ENCODE data around the gene SPPL2B.
A peak's percentile ranks its signal among the peaks of the same experiment; 100 is the strongest.

SPPL2B gene

DNA sequence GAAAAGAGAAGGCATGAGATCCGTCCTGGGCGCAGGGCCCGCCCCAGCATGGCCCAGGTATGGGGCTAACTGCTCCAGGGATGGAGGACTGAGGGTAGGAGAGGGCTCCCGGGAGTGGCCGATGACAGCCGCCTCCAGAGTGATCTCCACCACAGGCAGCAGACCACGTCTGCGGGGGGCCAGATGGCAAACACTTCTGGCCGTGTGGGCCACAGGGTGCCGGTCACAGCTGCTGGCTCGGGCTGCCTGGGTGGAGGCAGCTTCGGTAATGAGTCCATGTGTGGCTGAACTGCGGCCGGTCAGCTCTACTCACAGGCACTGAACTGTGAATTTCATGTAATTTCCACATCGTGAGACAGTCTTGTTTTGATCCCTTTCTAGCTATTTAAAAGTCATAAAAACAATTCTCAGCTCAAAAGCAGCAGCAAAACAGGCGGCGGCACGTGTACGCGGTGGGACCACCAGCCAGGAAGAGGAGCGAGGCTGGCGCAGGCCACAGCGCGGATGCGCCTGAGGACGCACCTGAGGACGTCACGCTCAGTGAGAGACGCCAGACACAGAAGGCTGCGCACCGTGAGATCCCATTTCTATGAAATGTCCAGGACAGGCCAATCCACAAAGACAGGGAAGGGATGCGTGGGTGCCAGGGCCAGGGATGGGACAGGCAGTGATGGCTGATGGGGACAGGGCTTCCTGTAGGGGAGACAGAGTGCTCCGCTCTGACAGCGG lies 4.1 kb upstream of the SPPL2B start:
- no peak overlapping the region for H2AFZ ChIP-seq (ENCODE audit: low read length, unreplicated experiment)
- no peaks in the 10 kb centered on the region for H3K36me3 ChIP-seq (ENCODE audit: insufficient read depth, low read length)
- no peaks in the 10 kb centered on the region for H3K27me3 ChIP-seq (ENCODE audit: insufficient read depth, low read length)
- H3K79me2 ChIP-seq (ENCODE audit: control insufficient read depth, insufficient read depth, low read length, unreplicated experiment), result peaks cover 17% of the 10 kb centered on the region
- no peak overlapping the region for H3K4me3 ChIP-seq (ENCODE audit: low read depth, low read length)
- H3K27ac ChIP-seq (ENCODE audit: low read depth, low read length), result no peak overlapping the region
- H3K4me1 ChIP-seq (ENCODE audit: control insufficient read depth, insufficient read depth, low read length, unreplicated experiment), result peaks cover 5% of the 10 kb centered on the region

DNA sequence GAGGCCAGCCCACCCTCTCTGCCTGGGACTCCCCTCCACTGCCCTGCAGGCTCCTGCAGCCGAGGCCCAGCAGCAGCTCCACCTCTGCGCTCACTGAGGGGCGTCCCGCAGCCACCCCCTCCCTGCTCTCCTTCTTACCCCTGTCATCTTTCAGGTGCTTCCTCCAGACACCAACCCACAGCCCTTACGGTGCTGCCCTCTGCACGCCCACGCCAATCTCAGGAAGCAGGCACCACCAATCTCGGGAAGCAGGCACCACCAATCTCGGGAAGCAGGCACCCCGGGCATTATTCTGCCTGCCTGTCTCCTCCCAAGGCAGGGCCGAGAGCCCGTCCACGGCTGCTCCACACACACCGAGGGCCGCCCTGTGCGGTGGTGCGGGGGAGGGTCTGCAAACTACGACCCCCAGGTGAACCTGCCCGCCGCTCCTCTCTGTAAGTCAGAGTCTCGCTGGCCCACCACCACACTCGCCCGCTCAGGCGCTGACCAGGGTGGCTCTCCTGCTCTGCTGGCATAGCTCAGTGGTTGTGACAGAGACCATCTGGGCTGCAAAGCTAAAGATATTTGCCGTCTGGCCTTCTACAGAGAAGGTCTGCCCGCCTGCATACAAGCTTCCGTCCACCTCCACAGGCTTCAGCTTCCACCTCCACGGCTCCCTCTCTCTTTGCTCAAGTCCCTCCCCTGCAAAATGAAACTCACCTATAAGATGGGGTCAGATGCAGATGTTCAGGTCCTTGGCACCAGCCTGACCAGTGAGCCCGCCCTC lies 3.0 kb upstream of the SPPL2B start:
- Histone ChIP-seq H3K4me3 (ENCODE audit: low read depth, low read length) (no peak overlapping the region), H2AFZ (ENCODE audit: low read length, unreplicated experiment) (no peak overlapping the region), H3K79me2 (ENCODE audit: control insufficient read depth, insufficient read depth, low read length, unreplicated experiment) (peaks cover 22% of the 10 kb centered on the region), H3K36me3 (ENCODE audit: insufficient read depth, low read length) (no peaks in the 10 kb centered on the region), H3K4me1 (ENCODE audit: control insufficient read depth, insufficient read depth, low read length, unreplicated experiment) (peaks cover 10% of the 10 kb centered on the region), H3K27ac (ENCODE audit: low read depth, low read length) (no peak overlapping the region), H3K27me3 (ENCODE audit: insufficient read depth, low read length) (no peaks in the 10 kb centered on the region)

DNA sequence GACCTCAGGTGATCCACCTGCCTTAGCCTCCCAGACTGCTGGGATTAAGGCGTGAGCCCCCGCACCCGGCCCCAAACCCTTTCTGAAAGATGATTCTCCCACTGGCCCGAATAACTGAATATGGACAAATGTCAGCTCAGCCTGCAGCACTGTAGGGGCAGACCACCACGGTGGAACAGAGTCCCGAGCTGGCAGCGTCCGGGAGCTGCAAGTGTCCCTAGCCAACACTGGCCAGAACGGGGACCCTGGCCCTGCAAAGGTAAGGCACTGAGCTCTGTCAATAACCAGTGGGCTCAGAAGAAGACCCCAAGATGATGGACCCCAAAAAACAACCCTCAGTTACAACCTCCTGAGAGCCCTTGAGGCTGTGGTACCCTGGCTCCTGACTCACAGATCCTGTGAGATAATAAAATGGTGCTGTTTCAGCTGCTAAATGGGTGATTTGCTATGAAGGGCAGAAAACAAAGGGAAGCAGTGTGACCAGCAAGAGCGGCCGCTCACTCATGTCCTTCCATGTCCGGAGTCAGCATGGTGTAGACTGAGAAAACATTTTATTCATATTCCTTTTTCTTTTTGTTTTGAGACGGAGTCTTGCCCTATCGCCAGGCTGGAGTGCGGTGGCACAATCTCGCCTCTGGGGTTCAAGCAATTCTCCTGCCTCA lies 1.7 kb upstream of the SPPL2B start:
- Histone ChIP-seq H2AFZ (ENCODE audit: low read length, unreplicated experiment) (no peak overlapping the region), H3K27ac (ENCODE audit: low read depth, low read length) (peak overlapping the region; percentile 67; the same call in 1 of the 2 replicates), H3K27me3 (ENCODE audit: insufficient read depth, low read length) (no peaks in the 10 kb centered on the region), H3K4me1 (ENCODE audit: control insufficient read depth, insufficient read depth, low read length, unreplicated experiment) (peaks cover 10% of the 10 kb centered on the region), H3K79me2 (ENCODE audit: control insufficient read depth, insufficient read depth, low read length, unreplicated experiment) (peaks cover 33% of the 10 kb centered on the region), H3K36me3 (ENCODE audit: insufficient read depth, low read length) (no peaks in the 10 kb centered on the region), H3K4me3 (ENCODE audit: low read depth, low read length) (peak overlapping the region; percentile 99)

DNA sequence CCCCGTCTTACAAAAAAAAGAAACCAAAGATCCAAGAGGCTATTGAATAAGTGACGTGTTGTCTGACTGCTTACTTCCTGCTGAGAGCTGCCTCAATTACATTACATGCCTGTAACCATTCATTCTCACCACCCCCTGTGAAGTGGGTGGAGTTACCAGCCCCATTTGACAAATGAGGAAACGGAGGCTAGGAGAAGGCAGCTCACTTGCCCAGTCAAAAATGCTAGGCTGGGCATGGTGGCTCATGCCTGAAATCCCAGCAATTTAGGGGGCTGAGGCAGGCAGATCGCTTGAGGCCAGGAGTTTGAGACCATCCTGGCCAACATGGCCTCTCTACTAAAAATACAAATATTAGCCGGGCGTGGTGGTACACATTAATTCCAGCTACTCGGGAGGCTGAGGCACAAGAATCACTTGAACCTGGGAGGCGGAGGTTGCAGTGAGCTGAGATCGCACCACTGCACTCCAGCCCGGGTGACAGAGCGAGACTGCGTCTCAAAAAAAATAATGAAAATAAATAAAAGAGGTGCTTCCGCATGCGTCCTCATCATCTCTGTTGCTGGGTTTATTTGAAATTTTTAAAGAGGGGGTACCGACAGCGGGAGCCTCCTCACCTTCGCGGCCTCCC lies 597 bp upstream of the SPPL2B start:
- Histone ChIP-seq H3K79me2 (ENCODE audit: control insufficient read depth, insufficient read depth, low read length, unreplicated experiment) (peaks cover 43% of the 10 kb centered on the region), H2AFZ (ENCODE audit: low read length, unreplicated experiment) (peak overlapping the region; percentile 68), H3K36me3 (ENCODE audit: insufficient read depth, low read length) (no peaks in the 10 kb centered on the region), H3K4me3 (ENCODE audit: low read depth, low read length) (peak overlapping the region; percentile 99), H3K27ac (ENCODE audit: low read depth, low read length) (peak overlapping the region; percentile 67), H3K4me1 (ENCODE audit: control insufficient read depth, insufficient read depth, low read length, unreplicated experiment) (peaks cover 10% of the 10 kb centered on the region), H3K27me3 (ENCODE audit: insufficient read depth, low read length) (no peaks in the 10 kb centered on the region)

- Histone ChIP-seq H2AFZ (ENCODE audit: low read length, unreplicated experiment) (no peak overlapping the region), H3K27ac (ENCODE audit: low read depth, low read length) (0 out of 2 replicates have a peak overlapping the region, but pooled peaks have one; percentile 67), H3K4me3 (ENCODE audit: low read depth, low read length) (peak overlapping the region; percentile 99), H3K79me2 (ENCODE audit: control insufficient read depth, insufficient read depth, low read length, unreplicated experiment) (peaks cover 43% of the 10 kb centered on the region), H3K36me3 (ENCODE audit: insufficient read depth, low read length) (no peaks in the 10 kb centered on the region), H3K4me1 (ENCODE audit: control insufficient read depth, insufficient read depth, low read length, unreplicated experiment) (peaks cover 10% of the 10 kb centered on the region), H3K27me3 (ENCODE audit: insufficient read depth, low read length) (no peaks in the 10 kb centered on the region)
These were observed 630 bp downstream of the SPPL2B start for GRCh38 chr19:2329149-2329478.

DNA sequence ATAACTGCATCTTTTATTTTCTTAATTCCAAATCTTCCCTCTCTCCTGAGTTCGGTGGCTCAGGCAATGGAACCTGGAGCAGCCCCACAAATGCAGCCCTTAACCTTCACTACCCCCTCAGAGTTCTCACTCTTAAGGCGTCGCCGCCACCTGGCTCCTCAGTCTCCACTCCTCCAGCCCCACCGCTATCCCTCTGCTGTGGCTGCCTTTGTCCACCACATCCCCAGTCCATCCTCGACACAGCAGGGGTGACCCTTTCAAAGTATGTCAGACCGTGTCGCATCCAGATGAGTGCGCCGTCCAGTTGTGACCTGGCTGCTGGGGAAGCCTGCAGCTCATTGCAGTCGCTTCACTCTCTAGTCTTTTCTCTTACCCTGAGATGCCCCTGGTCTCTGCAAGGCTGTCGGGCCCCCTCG lies 1.0 kb downstream of the SPPL2B start:
- Histone ChIP-seq H3K4me3 (ENCODE audit: low read depth, low read length) (peak overlapping the region; percentile 99), H3K4me1 (ENCODE audit: control insufficient read depth, insufficient read depth, low read length, unreplicated experiment) (peaks cover 10% of the 10 kb centered on the region), H2AFZ (ENCODE audit: low read length, unreplicated experiment) (no peak overlapping the region), H3K27me3 (ENCODE audit: insufficient read depth, low read length) (no peaks in the 10 kb centered on the region), H3K36me3 (ENCODE audit: insufficient read depth, low read length) (no peaks in the 10 kb centered on the region), H3K79me2 (ENCODE audit: control insufficient read depth, insufficient read depth, low read length, unreplicated experiment) (peaks cover 43% of the 10 kb centered on the region), H3K27ac (ENCODE audit: low read depth, low read length) (no peak overlapping the region)

DNA sequence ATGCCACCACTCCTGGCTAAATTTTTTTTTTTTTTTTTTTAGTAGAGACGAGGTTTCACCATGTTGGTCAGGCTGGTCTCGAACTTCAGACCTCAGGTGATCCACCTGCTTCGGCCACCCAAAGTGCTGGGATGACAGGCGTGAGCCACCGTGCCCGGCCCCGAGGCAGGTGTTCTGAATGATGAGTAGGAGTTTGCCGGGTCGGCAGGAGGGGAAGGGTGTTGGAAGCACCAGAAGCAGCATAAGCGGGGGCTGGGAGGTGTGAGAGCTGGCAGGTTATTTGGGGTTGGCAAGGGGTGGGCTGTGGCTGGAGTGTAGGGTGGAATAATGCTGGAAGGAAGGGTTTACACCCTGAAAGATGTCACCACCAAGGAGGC lies 1.8 kb downstream of the SPPL2B start:
- Histone ChIP-seq H3K36me3 (ENCODE audit: insufficient read depth, low read length) (no peaks in the 10 kb centered on the region), H2AFZ (ENCODE audit: low read length, unreplicated experiment) (no peak overlapping the region), H3K4me3 (ENCODE audit: low read depth, low read length) (no peak overlapping the region), H3K4me1 (ENCODE audit: control insufficient read depth, insufficient read depth, low read length, unreplicated experiment) (peaks cover 10% of the 10 kb centered on the region), H3K27me3 (ENCODE audit: insufficient read depth, low read length) (no peaks in the 10 kb centered on the region), H3K79me2 (ENCODE audit: control insufficient read depth, insufficient read depth, low read length, unreplicated experiment) (peaks cover 43% of the 10 kb centered on the region), H3K27ac (ENCODE audit: low read depth, low read length) (no peak overlapping the region)

DNA sequence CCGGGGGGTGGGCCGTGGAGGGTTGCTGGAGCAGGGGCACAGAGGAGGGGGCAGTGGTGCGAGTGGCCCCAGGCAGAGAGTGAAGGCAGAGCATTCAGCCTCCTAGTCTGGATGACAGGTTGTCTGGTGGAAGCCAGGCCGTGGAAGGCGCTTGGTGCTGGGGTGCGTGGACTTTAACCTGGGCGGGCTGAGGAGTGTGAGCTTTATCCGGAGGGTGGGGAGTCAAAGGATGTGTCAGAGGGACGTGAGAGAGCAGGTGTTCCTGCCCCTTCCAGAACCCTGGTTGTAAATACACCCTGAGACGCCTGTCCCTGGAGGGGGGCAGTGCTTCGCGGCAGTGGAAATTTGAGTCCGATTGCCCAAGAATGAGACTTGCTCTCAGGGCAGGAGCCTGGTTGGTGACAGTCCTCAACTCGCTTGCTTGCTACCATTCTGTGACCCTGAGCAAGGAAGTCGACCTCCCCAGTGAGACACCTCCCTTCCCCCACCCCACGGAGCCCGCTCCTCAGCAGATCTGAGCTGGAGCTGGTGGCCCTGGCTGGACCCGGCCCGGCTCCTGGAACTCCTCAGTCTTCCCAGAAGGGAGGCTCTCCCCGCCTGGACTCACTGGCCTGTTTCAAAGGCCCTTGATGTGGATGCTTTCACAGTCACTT lies 2.3 kb downstream of the SPPL2B start:
- Histone ChIP-seq H3K4me1 (ENCODE audit: control insufficient read depth, insufficient read depth, low read length, unreplicated experiment) (peaks cover 10% of the 10 kb centered on the region), H3K79me2 (ENCODE audit: control insufficient read depth, insufficient read depth, low read length, unreplicated experiment) (peaks cover 46% of the 10 kb centered on the region), H2AFZ (ENCODE audit: low read length, unreplicated experiment) (no peak overlapping the region), H3K4me3 (ENCODE audit: low read depth, low read length) (no peak overlapping the region), H3K36me3 (ENCODE audit: insufficient read depth, low read length) (no peaks in the 10 kb centered on the region), H3K27me3 (ENCODE audit: insufficient read depth, low read length) (no peaks in the 10 kb centered on the region), H3K27ac (ENCODE audit: low read depth, low read length) (no peak overlapping the region)

DNA sequence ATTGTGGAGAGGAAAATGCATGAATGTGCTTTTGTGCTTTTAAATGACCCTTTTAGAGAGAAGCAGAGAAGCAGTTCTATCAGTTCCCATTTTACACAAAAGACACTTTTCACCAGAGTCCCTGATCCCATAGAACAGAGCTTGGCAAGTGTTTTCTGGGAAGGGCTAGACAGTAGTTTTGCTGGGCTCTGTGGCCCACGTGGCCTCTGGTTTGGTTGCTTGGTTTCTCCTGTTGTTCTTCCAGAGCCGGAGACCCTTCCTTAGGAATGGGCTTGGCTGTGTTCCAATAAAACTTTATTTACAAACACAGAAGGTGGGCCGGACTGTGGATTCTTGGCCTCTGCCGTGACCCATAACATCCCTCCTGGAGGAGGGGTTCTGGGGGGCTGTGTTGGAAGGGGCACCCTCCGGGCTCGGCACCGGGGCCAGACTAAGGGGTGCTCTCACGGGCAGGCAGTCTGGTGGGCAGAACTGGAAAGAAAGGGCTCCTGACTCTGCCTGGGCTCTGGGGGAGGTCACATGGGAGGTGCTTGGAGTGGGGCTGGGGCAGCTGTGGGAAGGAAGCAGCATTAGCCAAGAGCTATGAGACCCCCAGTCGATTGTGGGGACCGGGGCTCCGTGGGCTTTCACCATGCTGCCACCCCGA lies 3.2 kb downstream of the SPPL2B start:
- Histone ChIP-seq H3K79me2 (ENCODE audit: control insufficient read depth, insufficient read depth, low read length, unreplicated experiment) (peaks cover 48% of the 10 kb centered on the region), H3K27ac (ENCODE audit: low read depth, low read length) (no peak overlapping the region), H3K4me3 (ENCODE audit: low read depth, low read length) (no peak overlapping the region), H3K36me3 (ENCODE audit: insufficient read depth, low read length) (no peaks in the 10 kb centered on the region), H2AFZ (ENCODE audit: low read length, unreplicated experiment) (no peak overlapping the region), H3K27me3 (ENCODE audit: insufficient read depth, low read length) (no peaks in the 10 kb centered on the region), H3K4me1 (ENCODE audit: control insufficient read depth, insufficient read depth, low read length, unreplicated experiment) (peaks cover 8% of the 10 kb centered on the region)

All from ACC112 (cell line).